Natural killer cell (primary cell): ENCODE measurements around the gene PSMD13. TPM values are rescaled to one million over a fixed set of nuclear protein-coding genes. Genes with fewer than 3 reads are reported as not detected.

Experiments used
- ATAC-seq, 3 donors: fragments of 150-1000 bp in 2 of 3; fragments of 200-7000 bp in 1 of 3; cut with Tn5 transposase; 1 replicate in 1 of 3; 2 replicates in 2 of 3; pipeline ENCODE4 v1.10.0; 2021; ENCODE audit warnings: mild to moderate bottlenecking in 2 of 3, moderate library complexity in 2 of 3
- DNase-seq, 2 donors: peaks; one replicate each; pipeline versions ENCODE4 v3.0.0 to v3.0.0-alpha.2; 2013 to 2021; ENCODE audit warnings: mixed read lengths in 1 of 2
- H3K27ac ChIP-seq: one replicate; pipeline ENCODE4 v1.5.1; 2013; ENCODE audit warnings: mild to moderate bottlenecking, low read length
- H3K27me3 ChIP-seq: one replicate; pipeline ENCODE4 v1.6.1; 2013; ENCODE audit warnings: low read length; ENCODE audit not compliant: control insufficient read depth, insufficient read depth
- H3K36me3 ChIP-seq: one replicate; pipeline ENCODE4 v1.6.1; 2013; ENCODE audit warnings: low read length; ENCODE audit not compliant: control insufficient read depth, insufficient read depth
- H3K4me1 ChIP-seq: one replicate; pipeline ENCODE4 v1.6.1; 2013; ENCODE audit warnings: low read length; ENCODE audit not compliant: control insufficient read depth, insufficient read depth
- H3K4me3 ChIP-seq: one replicate; pipeline ENCODE4 v1.5.1; 2013; ENCODE audit warnings: low read length
- H3K9me3 ChIP-seq: one replicate; pipeline ENCODE4 v1.6.1; 2013; ENCODE audit warnings: low read length; ENCODE audit not compliant: control insufficient read depth, insufficient read depth
- H3K27ac Mint-ChIP-seq, 2 donors: one replicate each; pipeline ENCODE4 v1.8.0; 2022; ENCODE audit warnings: mild to moderate bottlenecking in 2 of 2, mixed read lengths in 2 of 2, moderate library complexity in 1 of 2
- H3K27me3 Mint-ChIP-seq, 2 donors: one replicate each; pipeline ENCODE4 v1.8.0; 2022; ENCODE audit warnings: low read depth in 2 of 2, mixed read lengths in 2 of 2
- H3K36me3 Mint-ChIP-seq: one replicate; pipeline ENCODE4 v1.8.0; 2022; ENCODE audit warnings: mixed read lengths
- H3K4me1 Mint-ChIP-seq, 2 donors: one replicate each; pipeline ENCODE4 v1.8.0; 2022; ENCODE audit warnings: mixed read lengths in 2 of 2
- H3K4me3 Mint-ChIP-seq: one replicate; pipeline ENCODE4 v1.8.0; 2022; ENCODE audit warnings: mild to moderate bottlenecking, moderate library complexity, mixed read lengths
- H3K9me3 Mint-ChIP-seq, 2 donors: one replicate each; pipeline ENCODE4 v1.8.0; 2022; ENCODE audit warnings: mixed read lengths in 2 of 2
- WGBS: methylation state at CpG from one replicate; pipeline ENCODE4 v1.1.7; 2013; ENCODE audit warnings: missing lambda C conversion rate; ENCODE audit not compliant: insufficient coverage; 5-methylcytosine and 5-hydroxymethylcytosine counted together
- intact Hi-C: fragments of 100-400 bp; cut with micrococcal nuclease; formaldehyde crosslinking; loops from one replicate; pipeline ENCODE4 v1.14.2; 2022
- total RNA-seq, 4 donors: library from RNA; stranded (reverse); fragments of 120-200 nt in 1 of 4; gene quantifications; one replicate each; pipeline versions ENCODE4 v1.2.3 to v1.2.4, GENCODE V29; 2013 to 2022
- TF ChIP-seq, protein P1 (sequence below): fragments of 200-600 bp; IDR thresholded peaks from one replicate; pipeline ENCODE4 v1.8.0; 2022; ENCODE audit warnings: antibody characterized with exemption

PSMD13 gene
- total RNA-seq, 3 donors from 2014 or later (not counting 1 experiment from before 2014, with no cell fraction given) = 94.6 to 111 (median 104) TPM

DNA sequence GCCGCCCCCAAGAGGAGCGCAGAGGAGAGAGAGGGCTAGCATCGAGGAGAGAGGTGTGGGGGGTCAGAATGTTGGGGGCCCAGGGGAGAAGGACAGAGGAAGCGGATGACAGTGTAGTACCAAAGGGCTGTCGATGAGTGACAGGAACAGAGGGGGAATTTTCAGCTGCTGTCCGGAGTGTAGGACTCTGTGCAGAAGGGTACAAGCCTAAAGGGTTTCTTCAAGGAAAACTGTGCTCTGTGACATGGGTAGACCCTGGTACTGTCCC is 36.1 kb downstream of the PSMD13 start:
- 94% methylated on average over 6 of the region's 6 CpGs for WGBS
- DNase-seq = no peak
- TF ChIP-seq, protein P1, sequence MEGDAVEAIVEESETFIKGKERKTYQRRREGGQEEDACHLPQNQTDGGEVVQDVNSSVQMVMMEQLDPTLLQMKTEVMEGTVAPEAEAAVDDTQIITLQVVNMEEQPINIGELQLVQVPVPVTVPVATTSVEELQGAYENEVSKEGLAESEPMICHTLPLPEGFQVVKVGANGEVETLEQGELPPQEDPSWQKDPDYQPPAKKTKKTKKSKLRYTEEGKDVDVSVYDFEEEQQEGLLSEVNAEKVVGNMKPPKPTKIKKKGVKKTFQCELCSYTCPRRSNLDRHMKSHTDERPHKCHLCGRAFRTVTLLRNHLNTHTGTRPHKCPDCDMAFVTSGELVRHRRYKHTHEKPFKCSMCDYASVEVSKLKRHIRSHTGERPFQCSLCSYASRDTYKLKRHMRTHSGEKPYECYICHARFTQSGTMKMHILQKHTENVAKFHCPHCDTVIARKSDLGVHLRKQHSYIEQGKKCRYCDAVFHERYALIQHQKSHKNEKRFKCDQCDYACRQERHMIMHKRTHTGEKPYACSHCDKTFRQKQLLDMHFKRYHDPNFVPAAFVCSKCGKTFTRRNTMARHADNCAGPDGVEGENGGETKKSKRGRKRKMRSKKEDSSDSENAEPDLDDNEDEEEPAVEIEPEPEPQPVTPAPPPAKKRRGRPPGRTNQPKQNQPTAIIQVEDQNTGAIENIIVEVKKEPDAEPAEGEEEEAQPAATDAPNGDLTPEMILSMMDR = no peak
- Histone ChIP-seq H3K4me3 (no peak overlapping the region), H3K36me3 (no peaks in the 10 kb centered on the region), H3K4me1 (peaks cover 35% of the 10 kb centered on the region), H3K27me3 (no peaks in the 10 kb centered on the region), H3K9me3 (no peaks in the 10 kb centered on the region), H3K27ac (no peak overlapping the region)
- H3K27me3 Mint-ChIP-seq = peaks cover 0 to 7% of the 10 kb centered on the region in 2 donors
- no peak overlapping the region for H3K4me3 Mint-ChIP-seq
- H3K4me1 Mint-ChIP-seq = peaks cover 24 to 41% of the 10 kb centered on the region in 2 donors
- no peaks in the 10 kb centered on the region for H3K9me3 Mint-ChIP-seq
- no peaks in the 10 kb centered on the region for H3K36me3 Mint-ChIP-seq
- intact Hi-C loops = no loop called here
- peak overlapping the region in 1 of 2 donors; percentile 8 for H3K27ac Mint-ChIP-seq
- no peak for ATAC-seq

DNA sequence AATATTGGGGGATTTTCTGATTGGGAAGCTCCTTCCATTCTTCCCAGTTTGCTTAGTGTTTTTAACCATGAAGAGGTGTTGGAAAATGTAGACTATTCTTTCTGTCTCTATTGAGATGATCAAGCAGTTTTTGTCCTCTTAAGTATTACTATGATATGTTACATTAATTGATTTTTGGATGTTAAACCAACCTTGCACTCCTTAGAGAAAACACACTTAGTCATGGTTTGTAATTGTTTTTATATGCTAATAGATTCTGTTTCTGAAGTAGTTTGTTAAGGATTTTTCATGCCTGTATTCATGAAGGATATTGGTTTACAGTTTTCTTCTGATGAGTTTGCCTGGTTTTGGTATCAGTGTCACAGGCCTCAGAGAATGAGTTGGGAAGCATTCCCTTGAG is 39.4 kb downstream of the PSMD13 start:
- no peak overlapping the region for H3K27ac Mint-ChIP-seq

DNA sequence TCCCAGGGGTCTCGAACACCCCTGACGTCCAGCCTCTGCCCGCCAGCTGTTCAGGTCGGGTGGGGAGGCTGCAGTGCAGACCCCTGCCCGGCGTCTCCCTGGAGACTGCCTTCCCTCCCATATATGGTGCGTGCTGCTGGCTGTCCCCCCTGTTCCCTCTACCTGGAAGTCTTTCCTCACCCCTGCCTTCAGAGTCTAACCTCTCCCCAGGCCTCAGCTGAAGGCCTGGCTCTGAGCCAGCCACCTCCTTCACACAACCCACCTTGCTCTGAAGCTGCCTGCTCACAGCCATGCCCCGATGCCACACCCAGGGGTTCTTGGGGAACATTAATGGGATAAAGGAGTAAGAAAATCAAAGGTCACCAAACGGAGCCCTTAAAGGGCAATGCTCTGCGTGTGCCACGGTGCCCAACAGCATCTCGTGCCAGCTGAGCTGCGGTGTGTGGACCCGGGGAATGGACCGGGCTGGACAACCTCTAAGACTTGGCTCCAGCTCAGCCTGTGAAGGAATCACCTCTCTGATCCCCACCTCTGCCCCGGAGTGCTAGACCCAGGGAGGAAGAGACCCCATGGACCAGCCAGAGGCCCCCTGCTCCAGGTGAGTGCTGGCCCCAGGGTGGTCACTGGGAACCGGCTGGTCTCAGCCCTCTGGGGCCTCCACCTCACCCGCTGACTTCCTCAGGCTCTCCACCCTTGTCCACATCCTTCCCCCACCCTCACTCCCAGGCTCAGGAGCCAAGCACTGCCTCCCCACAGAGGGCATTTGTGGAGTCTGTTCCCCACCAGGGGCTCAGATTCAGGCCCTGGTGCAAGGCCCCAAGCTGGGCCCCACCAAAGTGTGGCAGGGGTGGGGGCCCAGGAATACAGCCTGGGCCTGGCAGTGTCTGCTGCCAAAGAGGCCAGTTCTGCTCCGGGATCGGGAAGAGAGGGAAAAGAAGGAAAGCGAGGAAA is 41.5 kb downstream of the PSMD13 start, which contains the start of gene NLRP6:
TSS of gene NLRP6 (plus strand) at position 407 of the 951 bp plus-strand sequence. CDS start at position 570, 163 bp downstream.
- ATAC-seq = no peak
- WGBS = 94% methylated on average over 21 of the region's 21 CpGs
- peak within 1 kb of the TSS; percentile 83 for H3K4me3 Mint-ChIP-seq
- Histone ChIP-seq H3K27me3 (peaks cover 23% of the 10 kb centered on the region), H3K4me3 (no peak within 1 kb of the TSS), H3K27ac (no peak within 1 kb of the TSS), H3K36me3 (no peaks in the 10 kb centered on the region), H3K4me1 (peaks cover 53% of the 10 kb centered on the region), H3K9me3 (no peaks in the 10 kb centered on the region)
- peaks cover 18 to 44% of the 10 kb centered on the region in 2 donors for H3K4me1 Mint-ChIP-seq
- peak within 1 kb of the TSS; percentile 13 to 48 for H3K27ac Mint-ChIP-seq
- H3K9me3 Mint-ChIP-seq = no peaks in the 10 kb centered on the region
- no peaks in the 10 kb centered on the region for H3K36me3 Mint-ChIP-seq
- intact Hi-C loops = no loop called here
- DNase-seq = peak in 1 of 2 donors; percentile 34
- H3K27me3 Mint-ChIP-seq = peaks cover 0 to 32% of the 10 kb centered on the region in 2 donors
- TF ChIP-seq, protein P1 = no peak

More for the DNA sequence above, 39.4 kb downstream of the PSMD13 start:
- peaks cover 35% of the 10 kb centered on the region for H3K4me1 ChIP-seq
- TF ChIP-seq, protein P1 = no peak
- no peak overlapping the region for H3K27ac ChIP-seq
- DNase-seq (no peak), ATAC-seq (no peak)
- H3K27me3 ChIP-seq = peaks cover 7% of the 10 kb centered on the region
- peaks cover 0 to 16% of the 10 kb centered on the region in 2 donors for H3K27me3 Mint-ChIP-seq
- no peak overlapping the region for H3K4me3 ChIP-seq
- intact Hi-C loops = no loop called here
- no peaks in the 10 kb centered on the region for H3K36me3 ChIP-seq
- no peaks in the 10 kb centered on the region for H3K36me3 Mint-ChIP-seq
- H3K4me1 Mint-ChIP-seq = peaks cover 13 to 29% of the 10 kb centered on the region in 2 donors
- no peaks in the 10 kb centered on the region for H3K9me3 Mint-ChIP-seq
- no peak overlapping the region for H3K4me3 Mint-ChIP-seq
- no peaks in the 10 kb centered on the region for H3K9me3 ChIP-seq
